Testis (tissue), 2 donors: ENCODE data around the gene BHLHE41.

Source experiments
- POLR2A ChIP-seq: fragments of 450-650 bp; IDR thresholded peaks from one replicate; pipeline ENCODE4 v1.6.1; 2017; ENCODE audit warnings: antibody characterized with exemption, mild to moderate bottlenecking, moderate library complexity
- TF ChIP-seq, protein P1 (sequence below), 3 experiments: fragments of 450-650 bp in 2 of 3; fragments of 200-600 bp in 1 of 3; sonication (generic) in 1 of 3; IDR thresholded peaks; one replicate each; pipeline ENCODE4 v1.5.1; 2016 to 2019; ENCODE audit warnings: antibody characterized with exemption in 3 of 3, mild to moderate bottlenecking in 2 of 3, moderate library complexity in 1 of 3

DNA sequence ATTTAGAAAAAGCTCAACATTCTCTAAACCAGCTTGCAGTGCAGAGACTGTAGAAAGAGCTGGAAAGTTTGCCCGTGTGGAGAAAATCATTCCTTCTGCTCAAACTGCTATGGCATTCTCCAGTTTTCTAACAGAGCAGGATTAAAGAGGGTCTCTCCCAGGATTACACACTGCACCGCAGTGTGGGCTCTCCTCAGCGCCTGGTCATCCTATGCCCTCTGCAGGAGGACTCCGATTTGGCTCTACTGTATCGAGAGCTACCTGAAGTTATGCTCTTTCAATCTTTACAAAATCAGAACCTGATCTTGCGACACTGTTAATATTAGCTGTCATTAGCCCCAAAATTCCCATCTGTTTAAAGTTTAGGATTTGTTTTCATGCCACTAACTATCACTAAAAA is 33.0 kb downstream of the BHLHE41 start:
- TF ChIP-seq, protein P1, sequence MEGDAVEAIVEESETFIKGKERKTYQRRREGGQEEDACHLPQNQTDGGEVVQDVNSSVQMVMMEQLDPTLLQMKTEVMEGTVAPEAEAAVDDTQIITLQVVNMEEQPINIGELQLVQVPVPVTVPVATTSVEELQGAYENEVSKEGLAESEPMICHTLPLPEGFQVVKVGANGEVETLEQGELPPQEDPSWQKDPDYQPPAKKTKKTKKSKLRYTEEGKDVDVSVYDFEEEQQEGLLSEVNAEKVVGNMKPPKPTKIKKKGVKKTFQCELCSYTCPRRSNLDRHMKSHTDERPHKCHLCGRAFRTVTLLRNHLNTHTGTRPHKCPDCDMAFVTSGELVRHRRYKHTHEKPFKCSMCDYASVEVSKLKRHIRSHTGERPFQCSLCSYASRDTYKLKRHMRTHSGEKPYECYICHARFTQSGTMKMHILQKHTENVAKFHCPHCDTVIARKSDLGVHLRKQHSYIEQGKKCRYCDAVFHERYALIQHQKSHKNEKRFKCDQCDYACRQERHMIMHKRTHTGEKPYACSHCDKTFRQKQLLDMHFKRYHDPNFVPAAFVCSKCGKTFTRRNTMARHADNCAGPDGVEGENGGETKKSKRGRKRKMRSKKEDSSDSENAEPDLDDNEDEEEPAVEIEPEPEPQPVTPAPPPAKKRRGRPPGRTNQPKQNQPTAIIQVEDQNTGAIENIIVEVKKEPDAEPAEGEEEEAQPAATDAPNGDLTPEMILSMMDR (IDR thresholded peaks at IDR 0.05), result no peak
- TF ChIP-seq POLR2A, result no peak
